GM12865 (cell line): ENCODE results near the gene GRID1.

Source experiments
- DNase-seq: peaks from one replicate; pipeline ENCODE4 v3.0.0; 2010; ENCODE audit warnings: low read depth
- H3K4me3 ChIP-seq: 2 replicates; pipeline ENCODE4 v1.5.1; 2011; ENCODE audit warnings: mild to moderate bottlenecking, low read depth, low read length, control low read depth
- CTCF ChIP-seq: IDR thresholded peaks from 2 replicates; pipeline ENCODE4 v1.5.1; 2011; ENCODE audit warnings: low read length, control low read depth, low read depth, inconsistent platforms; ENCODE audit not compliant: insufficient read depth; ENCODE audit errors: missing control alignments

GRID1 gene

GRCh38 chr10:86410542-86411124, 44.0 kb upstream of the GRID1 start:
- no peak for DNase-seq
- no peak for TF ChIP-seq CTCF
- H3K4me3 ChIP-seq, result peak overlapping the region; percentile 33; the same call in 1 of the 2 replicates

DNA sequence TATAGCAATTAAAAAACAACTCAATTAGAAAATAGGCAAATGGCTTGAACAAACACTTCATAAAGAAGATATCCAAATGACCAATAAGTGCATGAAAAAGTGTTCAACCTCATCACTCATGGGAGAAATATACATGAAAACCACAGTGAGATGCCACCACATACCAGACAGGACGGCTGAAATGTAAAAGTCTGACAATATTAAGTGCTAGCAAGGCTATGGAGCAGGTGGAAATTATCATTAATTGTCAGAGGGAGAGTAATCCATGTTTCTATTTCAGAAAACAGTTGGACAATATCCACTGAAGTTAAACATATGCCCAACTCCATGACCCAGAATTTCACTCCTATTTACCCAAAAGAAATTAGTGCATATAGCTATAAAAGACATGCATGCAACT, 42.6 kb upstream of the GRID1 start:
- DNase-seq, result no peak
- TF ChIP-seq CTCF, result no peak
- no peak overlapping the region for H3K4me3 ChIP-seq

DNA sequence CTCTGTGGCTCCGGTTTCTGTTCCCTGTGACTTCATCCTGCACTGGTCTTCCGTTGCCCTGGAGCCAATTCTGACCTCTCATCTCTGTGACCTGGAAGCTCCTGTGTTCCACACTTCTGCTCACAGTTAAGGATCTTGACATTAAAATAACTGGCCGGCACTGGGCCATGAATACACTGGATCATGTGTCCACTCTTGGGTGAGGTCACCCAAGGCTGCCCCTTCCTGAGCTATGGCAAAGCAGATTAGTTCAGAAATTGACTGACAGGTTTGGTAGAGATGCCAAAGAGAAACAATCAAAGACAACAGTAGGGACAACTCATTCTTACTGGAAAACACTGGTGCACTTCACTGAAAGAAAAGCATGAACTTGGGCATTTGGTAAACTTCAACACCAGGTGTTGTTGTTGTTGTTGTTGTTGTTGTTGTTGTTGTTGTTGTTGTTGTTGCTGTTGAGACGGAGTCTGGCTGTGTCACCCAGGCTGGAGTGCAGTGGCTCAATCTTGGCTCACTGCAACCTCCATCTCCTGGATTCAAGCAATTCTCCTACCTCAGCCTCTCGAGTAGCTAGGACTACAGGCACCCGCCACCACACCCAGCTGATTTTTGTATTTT, 36.7 kb upstream of the GRID1 start:
- no peak for TF ChIP-seq CTCF
- DNase-seq, result no peak
- H3K4me3 ChIP-seq, result no peak overlapping the region

- no peak for TF ChIP-seq CTCF
- H3K4me3 ChIP-seq, result peak overlapping the region; percentile 98
- DNase-seq, result no peak
Observed at GRCh38 chr10:86402283-86402941, 35.8 kb upstream of the GRID1 start.

- TF ChIP-seq CTCF, result no peak
- H3K4me3 ChIP-seq, result peak overlapping the region; percentile 98
- no peak for DNase-seq
Observed at GRCh38 chr10:86401588-86402282, 35.1 kb upstream of the GRID1 start.

GRCh38 chr10:86400705-86401587, 34.4 kb upstream of the GRID1 start:
- peak; percentile 70 for DNase-seq
- TF ChIP-seq CTCF, result no peak
- peak overlapping the region; percentile 98 for H3K4me3 ChIP-seq
